Loucy (cell line): ENCODE data around the gene SPNS3.

Experiments
- H2AFZ ChIP-seq: fragments of 200-600 bp; sonication (generic); 2 replicates; pipeline ENCODE4 v1.6.0; 2016; ENCODE audit warnings: antibody characterized with exemption, mild to moderate bottlenecking, low read length, moderate library complexity
- H3F3A ChIP-seq: fragments of 200-600 bp; 2 replicates; pipeline ENCODE4 v1.6.0; 2016; ENCODE audit warnings: antibody characterized with exemption, low read depth, mild to moderate bottlenecking
- H3K27me3 ChIP-seq: fragments of 200-600 bp; sonication (generic); 2 replicates; pipeline ENCODE4 v1.6.1; 2014; ENCODE audit warnings: low read length, mild to moderate bottlenecking; ENCODE audit not compliant: insufficient read depth, poor library complexity, severe bottlenecking
- H3K36me3 ChIP-seq: fragments of 200-600 bp; sonication (generic); 2 replicates; pipeline ENCODE4 v1.6.1; 2016; ENCODE audit warnings: low read length; ENCODE audit not compliant: insufficient read depth
- H3K4me1 ChIP-seq: fragments of 200-600 bp; sonication (generic); 2 replicates; pipeline ENCODE4 v1.5.1; 2014; ENCODE audit warnings: low read length, mild to moderate bottlenecking; ENCODE audit not compliant: insufficient read depth, poor library complexity, severe bottlenecking
- H3K4me2 ChIP-seq: fragments of 200-600 bp; sonication (generic); 2 replicates; pipeline ENCODE4 v1.6.0; 2014; ENCODE audit warnings: antibody characterized with exemption, low read length, low read depth, mild to moderate bottlenecking; ENCODE audit not compliant: poor library complexity, severe bottlenecking
- H3K4me3 ChIP-seq: fragments of 200-600 bp; sonication (generic); 2 replicates; pipeline ENCODE4 v1.5.1; 2014; ENCODE audit warnings: low read length, mild to moderate bottlenecking, mixed read lengths; ENCODE audit not compliant: poor library complexity, severe bottlenecking
- H3K79me2 ChIP-seq: fragments of 200-600 bp; sonication (generic); 2 replicates; pipeline ENCODE4 v1.6.1; 2014; ENCODE audit warnings: low read length; ENCODE audit not compliant: insufficient read depth
- H3K9ac ChIP-seq: fragments of 200-600 bp; sonication (generic); 2 replicates; pipeline ENCODE4 v1.6.0; 2014; ENCODE audit warnings: mild to moderate bottlenecking, low read depth, low read length, moderate library complexity; ENCODE audit not compliant: poor library complexity, severe bottlenecking
- H3K9me2 ChIP-seq: fragments of 200-600 bp; sonication (generic); replicated peaks from 2 replicates; pipeline ENCODE4 v1.6.1; 2016; ENCODE audit warnings: low read depth, low read length, mixed read lengths
- H3K9me3 ChIP-seq: fragments of 200-600 bp; sonication (generic); 2 replicates; pipeline ENCODE4 v1.6.1; 2014; ENCODE audit warnings: mild to moderate bottlenecking, antibody characterized with exemption, low read length, low read depth; ENCODE audit not compliant: insufficient read depth
- H4K20me1 ChIP-seq: fragments of 200-600 bp; sonication (generic); 2 replicates; pipeline ENCODE4 v1.6.0; 2014; ENCODE audit warnings: antibody characterized with exemption, low read length, mild to moderate bottlenecking; ENCODE audit not compliant: insufficient read depth, poor library complexity, severe bottlenecking
- CTCF ChIP-seq: fragments of 200-600 bp; sonication (generic); conservative IDR thresholded peaks from 2 replicates; pipeline ENCODE4 v1.5.1; 2014; ENCODE audit warnings: mild to moderate bottlenecking, antibody characterized with exemption, low read length
- EZH2phosphoT487 ChIP-seq: fragments of 200-600 bp; IDR thresholded peaks from 2 replicates; pipeline ENCODE4 v1.6.1; 2018; ENCODE audit warnings: antibody characterized with exemption, mild to moderate bottlenecking, moderate library complexity, borderline replicate concordance

SPNS3 gene

GRCh38 chr17:4516735-4517134, 83.0 kb downstream of the SPNS3 start:
- H3F3A ChIP-seq: no peaks in the 10 kb centered on the region
- no peaks in the 10 kb centered on the region for H3K9me3 ChIP-seq
- no peaks in the 10 kb centered on the region for H4K20me1 ChIP-seq
- no peaks in the 10 kb centered on the region for H3K4me1 ChIP-seq
- H3K79me2 ChIP-seq: peaks cover 4% of the 10 kb centered on the region; the same call in 1 of the 2 replicates
- no peak overlapping the region for H2AFZ ChIP-seq
- no peak overlapping the region for H3K9ac ChIP-seq
- no peaks in the 10 kb centered on the region for H3K9me2 ChIP-seq
- no peak for TF ChIP-seq CTCF
- TF ChIP-seq EZH2phosphoT487: no peak
- no peak overlapping the region for H3K4me3 ChIP-seq
- no peak overlapping the region for H3K4me2 ChIP-seq
- H3K36me3 ChIP-seq: no peaks in the 10 kb centered on the region
- no peaks in the 10 kb centered on the region for H3K27me3 ChIP-seq

- Histone ChIP-seq H3K9me2 (no peaks in the 10 kb centered on the region), H3K27me3 (no peaks in the 10 kb centered on the region), H2AFZ (no peak overlapping the region), H3K36me3 (peaks cover 10% of the 10 kb centered on the region; the same call in 1 of the 2 replicates), H3K79me2 (no peaks in the 10 kb centered on the region), H3K4me1 (no peaks in the 10 kb centered on the region), H3K9ac (no peak overlapping the region), H4K20me1 (no peaks in the 10 kb centered on the region), H3F3A (no peaks in the 10 kb centered on the region), H3K4me2 (no peak overlapping the region), H3K9me3 (no peaks in the 10 kb centered on the region), H3K4me3 (no peak overlapping the region)
- TF ChIP-seq CTCF (no peak), EZH2phosphoT487 (no peak)
These were observed 85.2 kb downstream of the SPNS3 start for GRCh38 chr17:4518901-4519300.

DNA sequence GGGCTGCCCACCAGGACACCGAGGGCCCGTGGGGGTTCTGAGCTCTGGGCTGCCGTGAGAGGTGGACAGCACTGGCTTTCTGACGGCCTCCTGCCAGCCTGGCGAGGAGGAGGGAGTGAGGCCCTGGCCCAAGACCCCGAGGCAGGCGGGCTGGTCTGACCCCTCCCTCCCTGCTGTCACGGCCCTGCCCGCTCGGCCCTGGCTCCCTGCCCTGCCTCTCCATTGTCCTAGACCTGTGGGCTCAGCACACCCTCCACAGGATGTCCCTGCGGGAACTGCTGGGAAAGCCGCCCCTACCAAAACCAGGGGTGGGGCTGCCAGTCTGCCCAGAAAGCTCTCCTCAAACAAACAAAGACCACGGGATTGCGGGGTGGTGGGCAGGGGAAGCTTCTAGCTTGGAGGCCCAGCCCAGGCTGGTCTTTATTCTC, 85.6 kb downstream of the SPNS3 start:
- no peak overlapping the region for H3K9ac ChIP-seq
- no peak for TF ChIP-seq CTCF
- no peak for TF ChIP-seq EZH2phosphoT487

More for the DNA sequence above, 85.6 kb downstream of the SPNS3 start:
- Histone ChIP-seq H3K36me3 (peaks cover 12% of the 10 kb centered on the region; the same call in 1 of the 2 replicates), H3K9me3 (no peaks in the 10 kb centered on the region), H3K9me2 (no peaks in the 10 kb centered on the region), H3K4me2 (no peak overlapping the region), H2AFZ (no peak overlapping the region), H3K4me1 (no peaks in the 10 kb centered on the region), H3K79me2 (no peaks in the 10 kb centered on the region), H3K27me3 (no peaks in the 10 kb centered on the region), H3K4me3 (no peak overlapping the region), H3F3A (no peaks in the 10 kb centered on the region), H4K20me1 (no peaks in the 10 kb centered on the region)
